HG03520 (cell line): ENCODE measurements around the gene GSTO2.

Source experiments
- ATAC-seq: cut with Tn5 transposase; IDR thresholded peaks from one replicate; pipeline ENCODE4 v1.9.1; 2021; ENCODE audit warnings: mild to moderate bottlenecking, moderate library complexity; ENCODE audit not compliant: unreplicated experiment

GSTO2 gene

GRCh38 chr10:104306897-104307296 lies 37.9 kb downstream of the GSTO2 start:
- ATAC-seq: no peak

- ATAC-seq: no peak
These were observed 38.8 kb downstream of the GSTO2 start for GRCh38 chr10:104307576-104308438.

DNA sequence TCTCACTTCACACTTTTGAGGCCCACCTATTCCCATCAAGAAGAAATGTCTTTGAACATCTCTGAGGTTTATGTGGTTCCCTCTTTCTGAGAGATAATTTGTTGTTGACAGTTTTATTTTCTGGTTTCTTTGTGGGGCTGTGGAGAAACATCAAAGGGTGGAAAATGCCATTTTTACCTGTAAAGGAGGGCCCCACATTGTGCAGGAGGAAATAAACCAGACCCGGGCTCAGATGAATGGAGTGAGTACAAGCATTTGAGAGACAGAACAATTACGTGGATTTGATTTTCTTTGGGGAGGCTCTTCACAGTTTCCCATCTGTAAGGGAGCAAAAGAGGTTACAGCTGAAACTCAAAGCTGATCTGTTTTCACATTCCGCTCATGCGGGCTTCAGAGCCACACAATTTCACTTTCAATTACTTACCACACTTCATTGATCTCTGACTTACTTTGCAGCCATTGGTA lies 39.5 kb downstream of the GSTO2 start:
- ATAC-seq: peak; percentile 66

- ATAC-seq: no peak
These were observed 41.3 kb downstream of the GSTO2 start for GRCh38 chr10:104309980-104310978.

GRCh38 chr10:104311184-104311720 lies 42.3 kb downstream of the GSTO2 start:
- no peak for ATAC-seq

GRCh38 chr10:104314591-104315485 lies 45.9 kb downstream of the GSTO2 start:
- no peak for ATAC-seq

DNA sequence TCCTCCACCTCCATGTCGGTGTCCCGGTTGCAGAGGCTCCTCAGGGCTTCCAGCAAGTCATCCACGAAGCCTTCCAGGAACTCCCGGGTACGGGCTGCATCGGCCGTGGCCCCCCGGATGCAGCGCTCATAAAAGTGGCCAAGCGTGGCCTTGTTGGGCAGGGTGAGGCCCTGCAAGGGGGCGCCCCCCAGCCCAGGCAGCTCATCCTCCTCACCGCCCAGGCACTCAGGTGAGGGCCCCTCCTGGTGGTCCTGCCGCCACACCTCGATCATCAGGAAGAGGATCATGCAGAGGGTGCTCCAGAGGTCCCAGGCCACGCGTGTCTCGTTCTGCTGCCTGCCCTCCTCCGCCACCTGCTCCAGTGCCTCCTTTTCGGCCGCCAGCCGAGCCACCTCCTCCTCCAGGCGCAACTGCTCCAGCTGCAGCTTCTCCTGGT lies 46.5 kb downstream of the GSTO2 start:
- no peak for ATAC-seq

DNA sequence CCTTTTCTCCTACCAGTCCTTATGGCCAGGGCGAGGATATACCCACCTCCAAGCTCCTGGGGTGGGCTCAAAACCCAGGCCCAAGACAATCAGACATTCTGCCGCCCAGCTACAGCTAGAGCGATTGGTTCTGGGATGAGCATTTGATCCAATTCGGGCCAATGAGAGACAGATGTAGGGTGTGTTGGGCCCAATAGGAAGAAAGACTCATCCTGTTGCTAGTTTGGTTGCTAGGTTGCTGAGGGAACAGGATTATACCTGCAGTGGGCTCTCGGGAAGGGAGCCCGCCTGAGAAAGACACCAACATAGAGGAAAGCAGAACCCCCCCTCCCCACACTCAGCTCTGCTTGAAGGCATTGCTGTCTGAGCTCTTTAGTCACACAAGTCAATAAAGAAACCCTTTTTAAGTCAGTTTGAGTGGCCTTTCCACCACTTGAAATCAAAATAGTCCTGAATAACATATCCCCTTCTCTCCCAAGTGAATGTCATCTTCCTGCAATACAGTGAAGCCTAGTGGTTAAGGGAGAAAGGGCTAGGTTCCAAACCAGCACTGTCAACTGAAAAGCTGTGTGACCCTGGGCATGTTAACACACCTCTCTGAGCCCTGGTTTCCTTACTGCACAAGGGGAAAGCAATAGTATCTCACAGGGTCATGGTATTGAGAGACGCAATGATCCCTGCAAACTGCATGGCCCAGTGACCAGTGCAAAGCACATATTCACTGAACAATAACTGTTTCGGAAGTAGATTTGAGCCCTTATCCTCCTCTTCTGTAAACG lies 47.5 kb downstream of the GSTO2 start:
- no peak for ATAC-seq

GRCh38 chr10:104317269-104317710 lies 48.3 kb downstream of the GSTO2 start:
- no peak for ATAC-seq

DNA sequence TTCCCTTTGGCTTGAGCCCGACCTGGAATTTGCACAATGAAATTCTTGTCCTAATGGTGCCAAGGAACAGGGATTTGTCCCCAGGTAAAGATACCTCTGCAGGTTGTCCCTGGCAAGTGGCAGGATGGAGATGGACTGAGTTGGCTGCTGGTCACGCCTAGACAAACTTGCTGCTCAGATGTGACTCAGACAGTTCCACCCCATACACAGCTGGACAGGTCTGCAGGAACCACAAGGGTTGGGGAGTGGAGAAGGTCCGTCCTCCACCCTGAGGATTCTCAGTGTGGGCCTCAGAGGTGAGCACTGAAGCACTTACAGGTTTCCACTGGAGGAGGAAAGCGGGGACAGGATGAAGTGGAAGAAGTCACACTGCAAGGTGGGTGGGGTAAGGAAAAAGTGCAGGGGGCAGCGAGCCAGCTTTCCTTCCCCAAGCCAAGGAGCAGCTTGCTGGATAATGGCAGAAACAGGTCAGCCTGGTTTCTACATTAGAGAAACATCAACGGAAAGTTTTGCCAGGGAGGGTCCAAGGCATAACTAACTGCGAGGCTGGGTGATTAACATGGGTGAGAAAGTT lies 48.8 kb downstream of the GSTO2 start:
- no peak for ATAC-seq

DNA sequence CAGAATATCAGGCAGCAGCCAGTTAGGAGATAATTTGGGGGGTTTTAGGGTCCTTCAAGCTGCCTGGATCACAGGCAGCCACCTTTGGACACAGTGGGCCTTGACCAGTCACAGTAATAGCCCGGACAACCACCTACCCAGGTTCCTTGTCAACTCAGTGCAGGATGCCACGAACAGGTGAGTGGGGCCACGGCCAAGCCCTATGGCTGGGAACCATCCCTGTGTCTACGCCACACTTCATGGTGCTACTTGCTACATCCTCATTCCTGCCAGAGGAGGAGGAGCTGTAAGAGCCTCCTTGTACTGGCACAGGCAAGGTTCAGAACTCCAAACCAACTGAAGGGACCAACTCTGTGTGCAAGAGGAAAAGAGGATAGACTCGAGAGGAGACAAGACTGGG lies 49.3 kb downstream of the GSTO2 start:
- no peak for ATAC-seq

GRCh38 chr10:104318810-104319741 lies 50.1 kb downstream of the GSTO2 start:
- no peak for ATAC-seq

DNA sequence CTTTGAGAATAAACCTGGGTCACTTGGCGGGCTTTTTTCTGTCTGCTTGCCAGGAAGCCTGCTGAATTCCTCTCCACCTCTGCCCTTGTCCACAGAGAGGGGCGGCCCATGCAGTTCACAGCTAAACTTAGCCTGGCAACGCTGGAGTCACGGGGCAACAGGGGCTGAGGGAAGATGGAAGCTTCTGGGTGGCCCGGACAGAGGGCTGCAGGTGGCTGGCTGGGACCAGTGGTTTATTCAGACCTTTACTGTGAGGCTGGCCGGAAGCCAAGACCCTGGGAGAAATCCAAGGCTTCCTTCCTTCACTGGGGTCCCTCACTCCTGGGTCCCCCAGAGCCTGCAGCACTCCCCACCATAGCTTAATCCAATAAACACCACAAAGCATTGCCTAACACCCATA lies 52.2 kb downstream of the GSTO2 start:
- ATAC-seq: no peak

GRCh38 chr10:104321725-104322415 lies 52.9 kb downstream of the GSTO2 start:
- no peak for ATAC-seq

DNA sequence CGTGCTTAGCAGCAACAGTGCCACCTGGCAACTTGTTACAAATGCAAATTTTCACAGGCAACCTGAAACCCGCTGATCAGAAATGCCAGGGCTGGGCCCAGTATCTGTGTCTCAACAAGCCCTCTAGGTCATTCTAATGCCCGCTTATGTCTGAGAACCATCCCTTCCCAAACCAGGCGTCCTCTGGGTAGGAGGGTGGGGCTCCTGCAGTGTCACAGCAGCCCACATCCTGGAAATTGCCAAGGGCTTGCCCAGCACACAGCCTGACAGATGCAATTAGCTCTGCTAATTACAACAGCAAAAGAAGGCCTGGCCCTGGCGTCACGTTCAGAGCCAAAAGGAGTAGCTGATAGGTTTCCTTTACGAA lies 53.4 kb downstream of the GSTO2 start:
- ATAC-seq: no peak

DNA sequence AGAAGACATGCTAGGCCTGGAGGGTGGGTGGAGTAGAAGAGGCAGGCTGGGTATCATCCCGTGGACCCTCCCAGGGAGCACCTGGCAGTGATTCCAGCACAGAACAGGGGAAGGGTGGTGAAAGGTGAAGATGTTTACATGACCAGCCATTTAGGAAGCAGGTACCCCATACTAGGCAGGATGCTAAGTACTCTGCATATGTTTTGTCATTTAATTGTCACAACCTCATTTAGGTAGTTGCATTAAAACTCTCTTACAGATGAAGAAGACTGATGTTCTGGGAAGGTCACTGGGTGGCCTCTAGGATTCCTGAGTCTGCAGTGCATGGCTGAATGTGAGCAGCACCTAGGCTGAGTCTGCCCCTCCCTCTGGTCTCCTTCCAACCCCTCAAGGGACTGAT lies 54.1 kb downstream of the GSTO2 start:
- no peak for ATAC-seq

DNA sequence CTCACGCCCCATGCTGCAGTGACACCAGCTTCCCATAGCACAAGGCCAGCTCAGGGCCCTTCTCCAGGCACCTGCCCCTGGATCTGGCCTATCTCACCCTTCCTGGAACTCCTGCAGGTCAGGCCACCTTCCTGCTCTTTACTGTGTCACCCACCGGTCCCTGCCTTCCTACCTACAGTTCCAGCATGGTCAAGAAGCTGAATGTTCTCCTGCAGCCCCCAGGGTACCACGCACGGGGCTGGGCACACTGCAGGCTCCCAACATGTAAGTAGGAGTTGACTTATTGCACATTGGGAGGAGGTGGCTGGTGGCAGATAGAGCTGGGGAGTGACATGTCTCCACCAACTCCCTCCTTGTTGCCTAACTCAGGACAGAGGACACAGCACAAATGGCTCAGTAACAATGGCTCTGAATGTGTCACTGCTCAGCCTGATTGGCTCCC lies 54.8 kb downstream of the GSTO2 start:
- no peak for ATAC-seq
